IgD-negative memory B cell (primary cell): Measurements from ENCODE around the gene YARS1. TPM values are rescaled to one million over a fixed set of nuclear protein-coding genes. Genes with fewer than 3 reads are reported as not detected.

Source experiments
- H3K27ac Mint-ChIP-seq, 3 donors: one replicate each; pipeline ENCODE4 v1.8.0; 2020 to 2022; ENCODE audit warnings: mild to moderate bottlenecking in 3 of 3, mixed read lengths in 3 of 3, moderate library complexity in 1 of 3
- H3K27me3 Mint-ChIP-seq: one replicate; pipeline ENCODE4 v1.8.0; 2021; ENCODE audit warnings: mixed read lengths
- H3K36me3 Mint-ChIP-seq: one replicate; pipeline ENCODE4 v1.8.0; 2020; ENCODE audit warnings: mild to moderate bottlenecking, mixed read lengths
- H3K4me1 Mint-ChIP-seq, 3 donors: one replicate each; pipeline ENCODE4 v1.8.0; 2020 to 2022; ENCODE audit warnings: mixed read lengths in 3 of 3, mild to moderate bottlenecking in 1 of 3
- H3K4me3 Mint-ChIP-seq, 4 donors: one replicate each; pipeline ENCODE4 v1.8.0; 2020 to 2022; ENCODE audit warnings: mild to moderate bottlenecking in 4 of 4, mixed read lengths in 4 of 4, moderate library complexity in 3 of 4
- H3K9me3 Mint-ChIP-seq, 3 donors: one replicate each; pipeline ENCODE4 v1.8.0; 2020 to 2021; ENCODE audit warnings: mixed read lengths in 3 of 3, mild to moderate bottlenecking in 1 of 3
- polyA plus RNA-seq: library from polyadenylated mRNA; unstranded; fragments of 300-500 nt; fragmentation: Illumina TruSeq; gene quantifications from one replicate; pipeline ENCODE4 v1.2.3, GENCODE V29; 2021

YARS1 gene
- polyA plus RNA-seq, 1 donor from 2014 or later: 41.8 TPM

DNA sequence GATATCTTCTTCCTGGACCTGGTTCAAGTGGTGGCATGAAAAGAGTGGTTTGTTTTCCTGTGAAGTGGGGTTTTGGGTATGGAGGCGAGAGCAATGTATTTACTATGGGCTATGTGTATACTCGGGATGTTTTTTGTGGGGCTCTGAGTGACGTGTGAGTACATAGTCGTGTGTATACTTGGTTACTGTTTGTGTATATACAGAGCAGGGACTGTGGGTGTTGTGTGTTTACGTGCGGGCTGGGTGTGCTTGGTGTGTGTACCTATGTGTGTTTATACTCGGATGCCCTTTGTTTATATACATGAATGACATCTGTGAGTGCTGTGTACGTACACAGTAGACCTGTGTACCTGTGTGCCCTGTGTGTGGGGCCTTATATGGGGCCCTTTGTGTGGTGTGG, 50.0 kb downstream of the YARS1 start:
- H3K36me3 Mint-ChIP-seq: no peaks in the 10 kb centered on the region
- peaks cover 0 to 2% (median 0%) of the 10 kb centered on the region in 3 donors for H3K4me1 Mint-ChIP-seq
- H3K4me3 Mint-ChIP-seq: no peak overlapping the region
- no peak overlapping the region for H3K27ac Mint-ChIP-seq
- no peaks in the 10 kb centered on the region for H3K27me3 Mint-ChIP-seq
- no peaks in the 10 kb centered on the region for H3K9me3 Mint-ChIP-seq

DNA sequence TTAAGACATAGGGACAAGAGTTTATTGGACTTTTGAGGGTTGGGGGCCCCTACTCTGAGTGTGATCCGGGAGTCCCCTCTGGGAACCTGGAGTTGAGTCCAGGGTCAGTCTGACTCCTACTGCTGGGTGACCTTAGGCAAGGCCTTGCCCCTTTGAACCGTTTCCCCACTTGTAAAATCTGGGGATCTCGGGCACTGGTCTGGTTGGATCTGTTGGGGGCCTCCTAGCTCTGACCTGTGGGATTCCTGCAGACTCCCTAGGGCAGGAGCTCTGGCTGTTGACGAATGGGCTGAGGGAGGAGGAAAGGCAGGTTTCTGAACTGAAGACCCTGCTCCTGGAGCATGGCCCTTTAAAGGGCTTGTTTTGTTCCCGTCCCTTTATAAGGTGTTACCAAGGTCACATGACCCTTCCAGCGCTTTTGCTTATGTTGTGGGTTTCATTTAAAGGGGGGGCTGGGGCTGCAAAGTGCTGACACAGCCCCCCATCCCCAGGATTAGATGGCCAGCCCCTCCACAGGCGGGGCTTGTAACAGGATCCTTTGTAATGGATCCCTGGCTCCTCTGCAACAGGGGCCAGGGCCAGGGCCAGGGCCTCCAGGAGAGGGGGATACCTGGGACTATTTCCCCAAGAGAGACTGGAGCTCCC, 50.7 kb downstream of the YARS1 start:
- H3K4me1 Mint-ChIP-seq: peaks cover 0 to 2% (median 0%) of the 10 kb centered on the region in 3 donors
- no peak overlapping the region for H3K27ac Mint-ChIP-seq
- H3K4me3 Mint-ChIP-seq: no peak overlapping the region
- no peaks in the 10 kb centered on the region for H3K36me3 Mint-ChIP-seq
- no peaks in the 10 kb centered on the region for H3K27me3 Mint-ChIP-seq
- H3K9me3 Mint-ChIP-seq: no peaks in the 10 kb centered on the region

DNA sequence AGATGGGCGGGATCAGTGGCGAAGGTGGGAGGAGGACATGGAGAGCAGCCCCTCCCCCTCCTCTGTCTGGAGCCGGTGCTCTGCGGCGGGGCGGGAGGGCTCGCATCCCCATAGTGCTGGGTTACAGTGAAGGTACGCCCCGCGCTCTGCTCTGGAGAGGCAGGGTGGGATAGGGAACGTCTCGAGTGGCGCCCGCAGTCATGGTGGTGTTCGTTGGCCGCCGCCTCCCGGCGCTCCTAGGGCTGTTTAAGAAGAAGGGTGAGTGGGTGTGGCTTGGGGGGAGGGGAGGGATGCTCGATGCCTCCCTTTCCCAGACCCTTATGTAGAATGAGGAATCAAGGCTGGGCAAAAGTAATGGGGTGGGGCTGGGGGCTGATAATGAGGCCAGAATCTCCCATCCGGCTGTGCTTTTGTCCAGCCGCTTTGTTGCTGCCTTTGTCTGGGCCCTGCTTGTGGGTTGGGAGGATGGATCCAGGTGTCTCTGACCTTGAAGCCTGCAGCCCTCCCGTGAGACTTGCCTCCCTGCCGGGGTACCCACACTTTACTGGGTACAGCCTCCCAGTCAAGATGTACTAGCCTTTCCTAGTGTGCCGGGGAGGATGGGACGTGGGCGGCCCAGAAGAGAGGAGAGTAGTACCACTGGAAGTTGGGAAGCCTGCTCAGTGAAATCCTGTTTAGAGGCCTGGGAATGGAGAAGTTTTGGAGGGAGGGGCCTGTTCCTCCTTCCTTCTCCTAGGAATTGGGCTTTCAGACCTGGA, 51.4 kb downstream of the YARS1 start:
- no peak overlapping the region for H3K27ac Mint-ChIP-seq
- no peaks in the 10 kb centered on the region for H3K9me3 Mint-ChIP-seq
- no peaks in the 10 kb centered on the region for H3K27me3 Mint-ChIP-seq
- peaks cover 0 to 2% (median 0%) of the 10 kb centered on the region in 3 donors for H3K4me1 Mint-ChIP-seq
- no peak overlapping the region for H3K4me3 Mint-ChIP-seq
- H3K36me3 Mint-ChIP-seq: no peaks in the 10 kb centered on the region

DNA sequence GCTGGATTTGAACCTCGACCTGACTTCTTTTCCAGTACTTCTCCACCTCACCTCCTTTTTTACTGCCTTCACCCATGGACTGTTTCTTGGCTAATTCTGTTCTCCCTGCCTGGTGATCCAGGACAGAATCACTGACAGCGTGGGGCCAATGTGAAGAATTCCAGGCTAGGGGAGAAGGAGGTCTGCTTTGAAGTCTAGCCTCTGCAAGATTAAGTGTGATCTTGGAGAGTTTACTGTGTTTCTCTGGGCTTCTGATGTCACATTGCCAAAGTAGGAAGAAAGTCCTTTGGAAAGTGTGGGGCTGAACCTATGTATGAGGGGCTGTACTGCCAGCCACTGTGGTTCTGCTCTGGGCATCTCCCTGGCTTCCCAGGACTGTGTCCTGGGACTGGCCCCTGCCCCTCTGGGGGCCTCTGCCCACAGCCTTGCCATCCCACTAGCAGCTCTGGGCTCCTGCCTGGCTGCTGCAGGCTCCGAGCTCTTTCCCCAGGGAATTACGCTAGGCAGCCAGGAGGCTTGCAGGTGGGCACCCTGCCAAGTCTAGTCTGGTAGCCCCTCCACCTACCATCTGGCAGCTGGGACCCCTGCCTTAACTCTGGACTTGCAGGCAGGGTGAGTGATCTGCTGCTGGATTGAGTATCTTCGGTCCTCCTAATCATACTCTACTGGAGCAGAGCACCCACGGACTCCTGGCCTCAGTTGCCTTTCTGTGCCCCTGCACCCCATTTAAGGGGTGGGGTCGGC, 52.2 kb downstream of the YARS1 start:
- peaks cover 0 to 2% (median 0%) of the 10 kb centered on the region in 3 donors for H3K4me1 Mint-ChIP-seq
- H3K27me3 Mint-ChIP-seq: no peaks in the 10 kb centered on the region
- no peak overlapping the region for H3K27ac Mint-ChIP-seq
- H3K4me3 Mint-ChIP-seq: no peak overlapping the region
- H3K9me3 Mint-ChIP-seq: no peaks in the 10 kb centered on the region
- H3K36me3 Mint-ChIP-seq: no peaks in the 10 kb centered on the region

DNA sequence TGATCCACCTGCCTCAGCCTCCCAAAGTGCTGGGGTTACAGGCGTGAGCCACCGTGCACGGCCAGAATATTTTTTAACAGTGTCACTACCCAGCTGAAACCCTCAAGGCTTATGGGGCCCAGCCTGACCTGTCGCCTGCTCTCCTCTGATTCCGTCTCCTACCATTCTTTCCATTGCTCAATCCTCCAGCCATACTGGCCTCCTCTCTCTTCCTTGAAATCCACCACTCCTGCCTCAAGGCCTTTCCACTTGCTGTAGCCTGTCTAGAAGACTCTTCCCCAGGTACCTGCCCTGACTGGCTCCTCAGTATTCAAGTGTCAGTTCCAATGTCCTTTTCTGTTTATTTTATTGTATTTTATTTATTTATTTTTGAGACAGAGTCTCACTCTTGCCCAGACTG, 53.9 kb downstream of the YARS1 start:
- H3K4me3 Mint-ChIP-seq: no peak overlapping the region

DNA sequence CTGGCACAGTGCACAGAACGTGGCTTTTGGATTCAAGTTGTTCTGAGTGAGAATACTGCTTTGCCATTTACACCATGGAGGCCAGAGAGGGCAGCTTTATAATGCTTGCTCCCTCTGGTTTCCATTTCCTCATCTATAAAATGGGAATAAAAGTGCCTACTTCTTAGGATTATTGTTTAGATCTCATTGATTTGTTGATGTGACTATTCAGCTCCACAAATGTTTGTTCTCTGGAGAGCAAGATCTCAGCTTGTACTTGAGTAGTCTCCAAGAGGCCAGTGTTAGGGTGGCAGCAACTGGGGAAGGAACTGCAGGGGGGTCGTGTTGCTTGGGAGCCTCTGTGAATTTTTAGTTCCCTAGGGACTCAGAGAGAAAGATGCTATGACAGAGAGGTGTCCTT, 55.2 kb downstream of the YARS1 start:
- Mint-ChIP-seq H3K27me3 (no peaks in the 10 kb centered on the region), H3K4me1 (peaks cover 0 to 5% (median 3%) of the 10 kb centered on the region in 3 donors), H3K27ac (no peak overlapping the region), H3K9me3 (no peaks in the 10 kb centered on the region), H3K36me3 (no peaks in the 10 kb centered on the region), H3K4me3 (no peak overlapping the region)

More for the DNA sequence above, 53.9 kb downstream of the YARS1 start:
- no peaks in the 10 kb centered on the region for H3K36me3 Mint-ChIP-seq
- H3K9me3 Mint-ChIP-seq: no peaks in the 10 kb centered on the region
- no peaks in the 10 kb centered on the region for H3K27me3 Mint-ChIP-seq
- H3K4me1 Mint-ChIP-seq: peaks cover 0 to 3% (median 2%) of the 10 kb centered on the region in 3 donors
- no peak overlapping the region for H3K27ac Mint-ChIP-seq

DNA sequence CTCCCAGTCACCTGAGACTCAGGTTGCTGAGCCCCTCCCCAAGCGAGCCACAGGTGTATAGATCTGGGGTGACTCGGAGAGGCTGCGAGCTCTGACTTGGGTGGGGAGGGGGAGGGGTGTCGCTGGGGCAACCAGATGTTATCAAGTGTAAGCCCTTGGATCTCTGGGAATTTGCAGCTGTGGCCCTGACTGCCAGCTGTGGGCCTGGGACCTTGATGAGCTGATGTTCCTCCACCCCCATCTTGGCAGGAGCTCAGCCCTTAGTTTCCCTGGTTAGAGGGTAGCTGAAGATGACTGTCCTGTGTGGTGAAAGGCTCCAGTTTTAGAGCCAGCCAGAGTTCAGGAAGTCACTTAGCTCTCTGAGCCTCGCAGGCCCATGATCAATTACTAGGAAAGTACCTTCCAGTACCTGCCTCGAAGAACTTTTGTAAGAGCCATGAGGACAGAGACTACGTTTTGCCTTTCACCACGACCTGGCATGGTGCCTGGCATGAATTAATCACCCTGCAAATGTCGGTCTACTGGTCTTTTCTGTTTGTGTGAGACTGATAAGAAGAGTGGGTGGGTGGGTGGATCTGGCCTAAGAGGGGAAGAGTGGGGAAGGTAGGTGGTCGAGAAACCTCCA, 55.8 kb downstream of the YARS1 start:
- no peaks in the 10 kb centered on the region for H3K9me3 Mint-ChIP-seq
- H3K4me3 Mint-ChIP-seq: no peak overlapping the region
- H3K27ac Mint-ChIP-seq: no peak overlapping the region
- H3K27me3 Mint-ChIP-seq: no peaks in the 10 kb centered on the region
- H3K4me1 Mint-ChIP-seq: peaks cover 0 to 5% (median 3%) of the 10 kb centered on the region in 3 donors
- no peaks in the 10 kb centered on the region for H3K36me3 Mint-ChIP-seq

DNA sequence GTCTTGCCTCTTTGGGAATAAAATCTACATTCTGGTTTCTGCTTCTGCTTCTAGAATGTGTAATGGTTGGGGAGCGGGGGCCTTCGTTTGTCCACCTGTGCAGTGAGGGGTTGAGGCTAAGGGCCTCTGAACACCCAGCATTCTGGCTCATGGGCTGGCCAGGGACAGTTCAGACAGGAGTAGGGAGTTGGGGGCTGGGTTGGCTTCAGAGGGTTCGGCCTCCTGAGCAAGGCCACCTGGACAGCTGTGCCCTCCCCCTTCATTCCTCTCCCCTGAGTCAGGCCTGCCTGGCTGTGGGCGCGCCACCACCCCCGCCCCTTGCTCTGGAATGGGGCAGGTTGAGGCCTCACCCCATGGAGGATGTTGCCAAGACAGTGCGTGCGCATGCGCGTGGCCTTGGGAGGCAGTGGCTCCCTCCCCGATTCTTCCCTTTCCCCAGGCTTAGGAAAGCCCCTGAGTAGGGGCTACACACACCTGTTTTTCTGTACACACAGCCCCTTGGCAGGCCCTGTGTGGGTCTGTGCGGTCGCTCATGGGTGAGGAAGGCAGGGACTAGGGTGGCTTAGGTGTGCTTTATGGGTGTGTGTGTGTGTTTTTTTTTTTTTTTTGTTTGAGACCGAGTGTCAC, 57.0 kb downstream of the YARS1 start:
- Mint-ChIP-seq H3K4me1 (peaks cover 0 to 5% (median 3%) of the 10 kb centered on the region in 3 donors), H3K27ac (no peak overlapping the region), H3K27me3 (no peaks in the 10 kb centered on the region), H3K36me3 (no peaks in the 10 kb centered on the region), H3K4me3 (no peak overlapping the region), H3K9me3 (no peaks in the 10 kb centered on the region)

DNA sequence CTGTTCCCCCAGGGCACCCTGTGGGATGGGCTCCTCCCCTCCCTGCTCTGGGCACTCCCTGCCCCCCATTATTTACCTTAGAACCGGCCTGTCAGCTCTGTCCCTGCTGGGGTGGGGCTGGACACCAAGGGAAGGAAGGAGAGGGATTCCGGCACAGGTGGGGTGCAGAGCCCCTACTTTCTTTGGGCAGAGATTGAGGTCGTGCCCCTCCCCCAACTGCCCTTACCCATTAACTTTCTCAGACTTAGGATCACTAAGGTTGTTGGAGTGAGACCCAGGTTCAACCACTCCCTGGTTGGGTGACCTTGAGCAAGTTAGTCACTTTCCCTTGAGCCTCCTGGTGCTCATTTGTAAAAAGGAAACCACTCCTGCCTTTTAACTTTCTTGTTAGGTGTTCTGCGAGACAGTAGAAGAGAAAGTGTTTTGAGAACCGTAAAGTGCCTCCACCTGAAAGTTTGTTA, 57.6 kb downstream of the YARS1 start:
- Mint-ChIP-seq H3K27me3 (peaks cover under 1% of the 10 kb centered on the region), H3K27ac (no peak overlapping the region), H3K4me3 (no peak overlapping the region), H3K36me3 (no peaks in the 10 kb centered on the region), H3K9me3 (no peaks in the 10 kb centered on the region), H3K4me1 (peaks cover 0 to 6% (median 4%) of the 10 kb centered on the region in 3 donors)

DNA sequence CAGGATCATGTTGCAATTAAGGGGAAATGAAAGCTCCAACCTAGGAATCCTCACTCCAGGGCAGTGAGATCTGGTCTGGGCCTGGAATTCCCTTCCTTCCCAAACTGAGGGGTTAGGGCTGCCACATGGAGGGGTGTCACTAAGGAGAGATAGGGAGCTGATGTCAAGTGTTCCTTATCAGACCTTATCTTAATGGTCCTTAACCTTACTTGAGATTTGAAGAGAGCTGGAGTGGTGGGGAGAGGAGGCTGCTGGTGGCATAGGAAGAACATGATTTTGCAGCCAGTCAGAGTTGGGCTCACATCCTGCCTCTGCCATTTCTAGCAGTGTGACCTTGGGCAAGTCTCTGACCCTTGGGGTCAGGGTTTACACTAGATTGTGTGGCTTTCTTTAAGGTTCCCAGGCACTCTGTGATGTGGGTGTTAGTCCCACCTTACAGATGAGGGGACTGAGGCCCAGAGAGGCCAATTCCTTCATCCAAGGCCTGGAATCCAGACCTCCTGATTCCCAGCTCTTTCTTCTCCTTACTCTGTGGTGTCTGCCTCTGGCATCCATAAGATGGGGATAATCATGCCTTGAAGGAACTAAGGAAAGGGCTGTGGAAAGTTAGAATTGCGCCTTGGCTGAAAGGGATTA, 58.2 kb downstream of the YARS1 start:
- peaks cover 5% of the 10 kb centered on the region for H3K27me3 Mint-ChIP-seq
- H3K9me3 Mint-ChIP-seq: no peaks in the 10 kb centered on the region
- no peaks in the 10 kb centered on the region for H3K36me3 Mint-ChIP-seq
- H3K4me3 Mint-ChIP-seq: no peak overlapping the region
- H3K4me1 Mint-ChIP-seq: peaks cover 0 to 9% (median 8%) of the 10 kb centered on the region in 3 donors
- H3K27ac Mint-ChIP-seq: peak overlapping the region in 1 of 3 donors; percentile 40

DNA sequence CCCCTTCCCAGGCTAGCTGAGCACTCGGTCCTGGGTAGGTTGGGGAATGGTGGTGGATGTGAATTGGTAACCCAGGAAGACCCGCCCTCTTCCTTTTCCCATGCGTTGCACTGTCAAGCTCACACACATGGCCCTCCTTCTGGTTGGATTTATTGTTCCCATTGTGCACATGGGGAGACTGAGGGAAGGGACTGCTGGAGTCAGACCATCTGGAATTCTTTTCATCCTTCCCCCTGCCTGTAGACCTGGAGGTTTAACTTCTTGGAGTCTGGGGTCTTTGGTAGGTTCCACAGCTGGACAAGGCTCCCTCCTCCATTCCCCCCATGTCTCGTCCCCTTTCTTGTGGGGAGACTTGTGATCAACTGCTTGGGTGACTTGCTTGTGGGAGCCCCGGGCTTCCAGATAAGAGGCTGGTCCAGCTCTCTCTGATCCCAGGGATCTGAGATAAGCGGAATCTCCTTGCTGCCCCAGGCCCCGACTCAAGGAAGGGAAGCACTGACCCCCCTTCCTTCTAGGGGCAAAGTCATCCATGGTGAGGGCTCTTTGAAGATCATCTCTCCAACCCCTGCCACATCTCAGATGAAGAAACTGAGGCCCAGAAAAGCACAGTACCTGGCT, 58.9 kb downstream of the YARS1 start:
- peaks cover 5% of the 10 kb centered on the region for H3K27me3 Mint-ChIP-seq
- peaks cover 0 to 10% (median 8%) of the 10 kb centered on the region in 3 donors for H3K4me1 Mint-ChIP-seq
- no peak overlapping the region for H3K4me3 Mint-ChIP-seq
- no peaks in the 10 kb centered on the region for H3K36me3 Mint-ChIP-seq
- peak overlapping the region in 1 of 3 donors; percentile 40 for H3K27ac Mint-ChIP-seq
- H3K9me3 Mint-ChIP-seq: no peaks in the 10 kb centered on the region

DNA sequence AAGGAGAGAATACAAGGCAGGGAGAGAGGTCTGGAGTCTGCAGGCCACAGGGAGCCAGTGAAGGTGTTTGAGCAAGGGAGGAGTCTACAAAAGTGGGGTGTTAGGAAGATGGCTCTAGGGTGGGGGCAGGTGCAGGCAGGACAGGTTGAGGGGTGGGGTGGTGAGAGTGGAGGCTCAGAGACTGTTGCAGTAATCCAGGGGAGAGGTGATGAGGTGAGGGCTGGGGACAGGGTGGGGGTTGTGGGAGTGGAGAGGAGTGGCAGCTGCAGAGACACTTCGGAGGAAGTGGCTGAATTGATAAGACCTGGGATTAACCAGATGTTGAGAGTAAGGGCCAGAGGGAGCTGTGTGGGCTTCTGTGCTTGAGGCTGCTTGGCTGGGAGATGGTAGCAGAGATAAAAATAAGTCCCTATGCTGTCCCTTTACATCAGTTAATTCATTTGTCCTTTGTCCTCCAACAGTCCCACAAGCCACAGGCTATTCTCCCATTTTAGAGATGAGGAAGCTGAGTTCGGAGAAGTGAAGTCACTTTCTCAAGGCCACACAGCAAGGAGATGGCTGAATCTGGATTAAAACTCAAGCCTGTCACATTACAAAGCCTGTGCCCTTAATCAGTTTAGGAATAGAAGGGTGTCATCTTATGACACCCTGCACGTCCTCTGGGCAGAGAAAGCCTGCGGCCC, 59.8 kb downstream of the YARS1 start:
- no peak overlapping the region for H3K27ac Mint-ChIP-seq
- H3K27me3 Mint-ChIP-seq: peaks cover 5% of the 10 kb centered on the region
- no peak overlapping the region for H3K4me3 Mint-ChIP-seq
- no peaks in the 10 kb centered on the region for H3K36me3 Mint-ChIP-seq
- H3K4me1 Mint-ChIP-seq: peaks cover 0 to 10% (median 7%) of the 10 kb centered on the region in 3 donors
- no peaks in the 10 kb centered on the region for H3K9me3 Mint-ChIP-seq

DNA sequence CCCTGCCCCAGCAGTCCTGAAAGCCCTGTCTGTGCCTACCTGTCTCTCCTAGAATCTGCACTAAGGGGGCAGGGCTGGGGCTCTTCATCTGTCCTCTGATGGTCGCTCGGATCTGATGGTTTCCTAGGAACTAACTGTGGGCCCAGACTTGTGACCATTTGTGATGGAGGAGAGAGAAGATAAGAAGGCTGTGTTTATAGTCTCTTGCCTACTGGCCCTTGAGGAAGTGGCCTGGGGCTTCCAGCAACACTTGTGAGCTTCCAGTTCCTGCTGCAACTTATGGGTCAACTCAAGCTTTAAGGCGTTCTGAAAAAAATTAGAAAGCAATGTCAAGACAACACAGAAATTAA, 61.4 kb downstream of the YARS1 start:
- Mint-ChIP-seq H3K27ac (no peak overlapping the region), H3K36me3 (no peaks in the 10 kb centered on the region)

More for the DNA sequence above, 61.4 kb downstream of the YARS1 start:
- Mint-ChIP-seq H3K27me3 (peaks cover 12% of the 10 kb centered on the region), H3K9me3 (no peaks in the 10 kb centered on the region), H3K4me1 (peaks cover 0 to 10% (median 7%) of the 10 kb centered on the region in 3 donors), H3K4me3 (peak overlapping the region in 2 of 4 donors; percentile 28 to 78)
